ENCODE results near the gene ARHGAP21.
"Not testable (repeated sequence)": the region's sequence is repeated elsewhere in the genome, so short reads cannot be mapped to it uniquely, and the experiment has no call there.

Gene ARHGAP21

DNA sequence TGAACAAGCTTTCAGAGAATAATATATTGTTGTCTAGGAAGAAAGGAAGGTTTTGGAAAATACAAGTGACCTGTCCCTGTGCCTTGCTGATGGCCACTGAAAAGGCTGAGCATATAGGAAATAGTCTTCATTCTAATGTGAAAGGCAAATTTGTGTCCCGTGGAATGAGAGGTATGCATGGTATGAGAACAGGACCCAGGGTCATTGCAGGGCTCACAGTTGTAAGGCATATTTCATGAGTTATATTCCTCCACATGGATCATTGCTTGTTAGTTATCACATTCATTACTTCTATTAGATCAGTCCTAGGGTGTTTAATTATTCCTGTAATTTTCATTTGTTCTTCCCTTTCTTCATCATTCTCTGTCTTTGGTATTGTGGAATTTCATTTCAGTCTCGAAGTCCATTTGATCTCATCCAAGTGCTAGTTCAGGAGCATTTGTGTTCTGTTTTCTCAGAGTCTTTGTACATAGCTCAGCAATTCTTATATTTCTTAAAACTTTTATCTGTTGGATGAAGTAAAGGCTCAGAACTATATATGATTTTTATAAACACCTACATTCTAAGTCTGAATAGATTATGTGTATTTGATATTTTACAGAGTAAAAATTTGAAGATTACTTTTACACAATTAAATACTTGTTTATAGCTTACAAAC lies 39.4 kb upstream of the ARHGAP21 start:
- no peak for TF ChIP-seq EZH2phosphoT487 (IDR thresholded peaks at IDR 0.05; ENCODE audit: borderline replicate concordance)
- TF ChIP-seq, protein P1, sequence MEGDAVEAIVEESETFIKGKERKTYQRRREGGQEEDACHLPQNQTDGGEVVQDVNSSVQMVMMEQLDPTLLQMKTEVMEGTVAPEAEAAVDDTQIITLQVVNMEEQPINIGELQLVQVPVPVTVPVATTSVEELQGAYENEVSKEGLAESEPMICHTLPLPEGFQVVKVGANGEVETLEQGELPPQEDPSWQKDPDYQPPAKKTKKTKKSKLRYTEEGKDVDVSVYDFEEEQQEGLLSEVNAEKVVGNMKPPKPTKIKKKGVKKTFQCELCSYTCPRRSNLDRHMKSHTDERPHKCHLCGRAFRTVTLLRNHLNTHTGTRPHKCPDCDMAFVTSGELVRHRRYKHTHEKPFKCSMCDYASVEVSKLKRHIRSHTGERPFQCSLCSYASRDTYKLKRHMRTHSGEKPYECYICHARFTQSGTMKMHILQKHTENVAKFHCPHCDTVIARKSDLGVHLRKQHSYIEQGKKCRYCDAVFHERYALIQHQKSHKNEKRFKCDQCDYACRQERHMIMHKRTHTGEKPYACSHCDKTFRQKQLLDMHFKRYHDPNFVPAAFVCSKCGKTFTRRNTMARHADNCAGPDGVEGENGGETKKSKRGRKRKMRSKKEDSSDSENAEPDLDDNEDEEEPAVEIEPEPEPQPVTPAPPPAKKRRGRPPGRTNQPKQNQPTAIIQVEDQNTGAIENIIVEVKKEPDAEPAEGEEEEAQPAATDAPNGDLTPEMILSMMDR (conservative IDR thresholded peaks at IDR 0.05; ENCODE audit: low read length) = no peak
- H2AFZ ChIP-seq (ENCODE audit: low read length) = no peak overlapping the region; the same call in 1 of the 2 replicates
- no peaks in the 10 kb centered on the region for H4K20me1 ChIP-seq (ENCODE audit: insufficient read depth, low read length, poor library complexity, severe bottlenecking)
- H3K4me1 ChIP-seq (ENCODE audit: insufficient read depth, low read length, poor library complexity, severe bottlenecking) = peaks cover 15% of the 10 kb centered on the region
- H3K9me2 ChIP-seq (replicated peaks; ENCODE audit: low read depth, low read length) = no peaks in the 10 kb centered on the region
- H3K4me3 ChIP-seq (ENCODE audit: low read length, poor library complexity, severe bottlenecking) = no peak overlapping the region
- H3K9ac ChIP-seq (ENCODE audit: low read depth, low read length, poor library complexity, severe bottlenecking) = no peak overlapping the region
- no peaks in the 10 kb centered on the region for H3K27me3 ChIP-seq (ENCODE audit: insufficient read depth, low read length, poor library complexity, severe bottlenecking)
- no peaks in the 10 kb centered on the region for H3K36me3 ChIP-seq (ENCODE audit: insufficient read depth, low read length)
- H3K79me2 ChIP-seq (ENCODE audit: insufficient read depth, low read length) = no peaks in the 10 kb centered on the region
- no peaks in the 10 kb centered on the region for H3K9me3 ChIP-seq (ENCODE audit: insufficient read depth, low read depth, low read length)
- peak overlapping the region; percentile 40 for H3K4me2 ChIP-seq (ENCODE audit: low read depth, low read length, poor library complexity, severe bottlenecking)
- H3F3A ChIP-seq (ENCODE audit: low read depth) = no peaks in the 10 kb centered on the region

DNA sequence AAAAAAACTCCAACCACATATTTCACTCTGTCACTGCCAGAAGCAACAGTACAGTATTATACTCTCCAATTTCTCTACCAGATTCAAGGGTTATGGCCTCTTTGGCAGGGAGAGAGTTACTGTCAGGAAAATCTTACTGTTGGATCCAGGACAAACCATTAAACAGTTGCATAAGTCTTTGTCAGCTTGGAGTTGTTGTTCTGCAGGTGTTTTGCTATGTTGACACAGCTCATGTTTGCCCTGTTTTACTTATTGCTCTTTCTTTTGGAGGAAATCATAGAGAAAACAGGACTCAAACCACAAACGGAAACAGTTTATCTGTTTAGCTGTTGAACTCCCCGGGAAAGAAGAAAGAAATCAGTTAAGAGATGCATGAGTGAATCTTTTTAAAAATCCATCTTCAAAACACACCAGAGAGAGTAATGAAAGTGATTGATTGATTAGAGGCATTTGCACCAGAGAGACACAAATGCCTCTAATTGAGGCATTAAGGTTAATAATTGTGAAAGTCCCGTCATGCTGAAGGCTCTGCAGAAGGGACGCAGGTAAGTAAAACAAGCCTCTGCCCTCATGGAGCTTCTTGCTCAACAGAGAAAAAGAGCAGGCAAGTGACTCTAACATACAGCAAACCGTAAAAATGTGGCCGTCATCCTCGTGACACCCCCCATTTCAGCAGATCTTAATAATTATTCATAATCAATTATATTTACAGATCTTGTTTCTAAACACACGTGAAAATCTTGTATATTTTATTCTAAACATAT lies 38.7 kb upstream of the ARHGAP21 start:
- H3K27me3 ChIP-seq (ENCODE audit: insufficient read depth, low read length, poor library complexity, severe bottlenecking) = no peaks in the 10 kb centered on the region
- no peaks in the 10 kb centered on the region for H3K79me2 ChIP-seq (ENCODE audit: insufficient read depth, low read length)
- no peak overlapping the region for H3K9ac ChIP-seq (ENCODE audit: low read depth, low read length, poor library complexity, severe bottlenecking)
- H3K4me1 ChIP-seq (ENCODE audit: insufficient read depth, low read length, poor library complexity, severe bottlenecking) = peaks cover 15% of the 10 kb centered on the region
- H3K4me2 ChIP-seq (ENCODE audit: low read depth, low read length, poor library complexity, severe bottlenecking) = peak overlapping the region; percentile 40
- H3K4me3 ChIP-seq (ENCODE audit: low read length, poor library complexity, severe bottlenecking) = peak overlapping the region; percentile 2
- H3F3A ChIP-seq (ENCODE audit: low read depth) = no peaks in the 10 kb centered on the region
- TF ChIP-seq, protein P1 (conservative IDR thresholded peaks at IDR 0.05; ENCODE audit: low read length) = no peak
- TF ChIP-seq EZH2phosphoT487 (IDR thresholded peaks at IDR 0.05; ENCODE audit: borderline replicate concordance) = no peak
- H4K20me1 ChIP-seq (ENCODE audit: insufficient read depth, low read length, poor library complexity, severe bottlenecking) = no peaks in the 10 kb centered on the region
- H3K36me3 ChIP-seq (ENCODE audit: insufficient read depth, low read length) = no peaks in the 10 kb centered on the region
- no peaks in the 10 kb centered on the region for H3K9me2 ChIP-seq (replicated peaks; ENCODE audit: low read depth, low read length)
- H3K9me3 ChIP-seq (ENCODE audit: insufficient read depth, low read depth, low read length) = no peaks in the 10 kb centered on the region
- H2AFZ ChIP-seq (ENCODE audit: low read length) = no peak overlapping the region

DNA sequence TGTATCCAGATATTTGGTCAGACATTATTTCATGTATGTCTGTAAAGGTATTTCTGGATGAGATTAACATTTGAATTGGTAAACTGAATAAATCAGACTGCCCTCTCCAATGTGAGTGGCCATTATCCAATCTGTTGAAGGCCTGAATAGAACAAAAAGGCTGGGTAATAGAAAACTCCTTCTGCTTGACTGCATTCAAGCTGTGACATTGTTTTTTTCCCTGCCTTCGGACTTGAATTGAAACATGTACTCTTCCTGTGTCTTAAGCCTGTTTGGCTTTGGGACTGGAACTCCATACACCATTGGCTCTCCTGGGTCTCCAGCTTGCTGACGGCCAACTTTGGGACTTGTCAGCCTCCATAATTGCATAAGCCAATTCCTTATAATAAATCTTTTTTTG lies 36.0 kb upstream of the ARHGAP21 start:
- no peaks in the 10 kb centered on the region for H3K9me3 ChIP-seq (ENCODE audit: insufficient read depth, low read depth, low read length)
- no peaks in the 10 kb centered on the region for H3K27me3 ChIP-seq (ENCODE audit: insufficient read depth, low read length, poor library complexity, severe bottlenecking)
- no peak for TF ChIP-seq EZH2phosphoT487 (IDR thresholded peaks at IDR 0.05; ENCODE audit: borderline replicate concordance)
- TF ChIP-seq, protein P1 (conservative IDR thresholded peaks at IDR 0.05; ENCODE audit: low read length) = no peak
- no peaks in the 10 kb centered on the region for H3K9me2 ChIP-seq (replicated peaks; ENCODE audit: low read depth, low read length)
- no peak overlapping the region for H3K4me3 ChIP-seq (ENCODE audit: low read length, poor library complexity, severe bottlenecking)
- H3K9ac ChIP-seq (ENCODE audit: low read depth, low read length, poor library complexity, severe bottlenecking) = no peak overlapping the region
- H3F3A ChIP-seq (ENCODE audit: low read depth) = no peaks in the 10 kb centered on the region
- H3K4me1 ChIP-seq (ENCODE audit: insufficient read depth, low read length, poor library complexity, severe bottlenecking) = peaks cover 15% of the 10 kb centered on the region
- H3K36me3 ChIP-seq (ENCODE audit: insufficient read depth, low read length) = no peaks in the 10 kb centered on the region
- no peaks in the 10 kb centered on the region for H3K79me2 ChIP-seq (ENCODE audit: insufficient read depth, low read length)
- no peaks in the 10 kb centered on the region for H4K20me1 ChIP-seq (ENCODE audit: insufficient read depth, low read length, poor library complexity, severe bottlenecking)
- no peak overlapping the region for H3K4me2 ChIP-seq (ENCODE audit: low read depth, low read length, poor library complexity, severe bottlenecking)
- no peak overlapping the region for H2AFZ ChIP-seq (ENCODE audit: low read length)

DNA sequence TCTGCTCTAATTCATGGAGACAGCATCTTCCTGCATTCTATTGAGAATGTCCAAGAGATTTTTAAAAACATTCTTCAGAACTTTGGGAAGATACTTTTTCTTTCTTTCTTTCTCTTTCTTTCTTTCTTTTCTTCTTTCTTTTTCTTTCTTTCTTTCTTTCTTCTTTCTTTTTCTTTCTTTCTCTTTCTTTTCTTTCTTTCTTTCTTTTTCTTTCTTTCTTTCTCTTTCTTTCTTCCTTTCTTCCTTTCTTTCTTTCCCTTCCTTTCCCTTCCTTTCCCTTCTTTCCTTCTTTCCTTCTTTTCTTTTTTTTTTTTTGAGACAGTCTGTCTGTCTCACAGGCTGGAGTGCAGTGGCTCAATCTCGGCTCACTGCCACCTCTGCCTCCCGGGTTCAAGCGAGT lies 34.6 kb upstream of the ARHGAP21 start:
- H3K27me3 ChIP-seq (ENCODE audit: insufficient read depth, low read length, poor library complexity, severe bottlenecking); H3K79me2 ChIP-seq (ENCODE audit: insufficient read depth, low read length); H3K4me2 ChIP-seq (ENCODE audit: low read depth, low read length, poor library complexity, severe bottlenecking); H2AFZ ChIP-seq (ENCODE audit: low read length); H3K4me3 ChIP-seq (ENCODE audit: low read length, poor library complexity, severe bottlenecking); H3K9me2 ChIP-seq (replicated peaks; ENCODE audit: low read depth, low read length); H3K9me3 ChIP-seq (ENCODE audit: insufficient read depth, low read depth, low read length); H3K9ac ChIP-seq (ENCODE audit: low read depth, low read length, poor library complexity, severe bottlenecking); H3F3A ChIP-seq (ENCODE audit: low read depth); H4K20me1 ChIP-seq (ENCODE audit: insufficient read depth, low read length, poor library complexity, severe bottlenecking); H3K36me3 ChIP-seq (ENCODE audit: insufficient read depth, low read length): not testable (repeated sequence)
- H3K4me1 ChIP-seq (ENCODE audit: insufficient read depth, low read length, poor library complexity, severe bottlenecking) = peaks cover 15% of the 10 kb centered on the region

All from Loucy (cell line).